CD4-positive, alpha-beta T cell treated with Interleukin-6 for 4 hours (primary cell): ENCODE results near the gene NNAT.
"Not testable (repeated sequence)": the region's sequence is repeated elsewhere in the genome, so short reads cannot be mapped to it uniquely, and the experiment has no call there.

Experiments
- DNase-seq: peaks from one replicate; pipeline ENCODE4 v3.0.0-alpha.2; 2020; ENCODE audit warnings: mixed read lengths

NNAT gene

DNA sequence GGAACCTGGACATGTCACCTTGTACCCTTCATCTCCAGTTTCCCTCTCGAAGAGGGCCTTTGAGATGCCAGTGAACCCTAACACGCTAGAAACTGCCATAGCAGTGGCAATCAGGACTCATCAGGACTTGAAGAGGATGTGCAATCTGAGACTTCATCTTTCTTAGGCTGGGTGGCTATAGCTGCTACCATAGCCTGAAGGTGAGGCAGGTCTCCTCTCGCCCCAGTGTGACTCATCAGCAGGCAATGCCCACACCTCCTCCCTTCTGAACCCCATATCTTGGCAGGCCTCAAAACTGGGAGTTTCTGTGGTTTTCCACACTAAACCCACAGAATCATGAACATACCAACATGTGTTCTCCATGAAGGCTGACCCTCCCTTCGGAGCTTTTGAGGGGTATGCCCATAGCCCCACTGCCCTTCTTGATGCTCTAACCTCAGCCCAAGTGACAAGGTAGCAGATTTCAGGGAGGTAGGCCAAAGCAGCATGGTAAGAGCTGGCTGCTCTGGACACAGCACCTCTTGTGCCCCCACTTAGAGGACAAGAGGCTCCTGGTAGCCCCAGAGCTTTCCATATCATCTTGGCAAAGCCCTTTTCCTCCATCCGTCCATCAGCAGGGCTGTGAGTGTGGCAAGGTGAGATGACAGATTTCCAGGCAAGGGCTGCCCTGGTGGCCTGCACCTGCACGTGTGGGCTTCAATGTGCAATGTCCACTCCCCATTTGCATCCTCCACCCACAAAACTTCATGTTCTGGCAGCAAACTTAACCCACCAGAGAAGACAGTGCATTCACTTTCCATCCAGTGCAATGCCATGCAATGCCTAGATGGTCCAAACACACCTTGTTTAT is 4.0 kb downstream of the NNAT start:
- DNase-seq, result peak; percentile 41

DNA sequence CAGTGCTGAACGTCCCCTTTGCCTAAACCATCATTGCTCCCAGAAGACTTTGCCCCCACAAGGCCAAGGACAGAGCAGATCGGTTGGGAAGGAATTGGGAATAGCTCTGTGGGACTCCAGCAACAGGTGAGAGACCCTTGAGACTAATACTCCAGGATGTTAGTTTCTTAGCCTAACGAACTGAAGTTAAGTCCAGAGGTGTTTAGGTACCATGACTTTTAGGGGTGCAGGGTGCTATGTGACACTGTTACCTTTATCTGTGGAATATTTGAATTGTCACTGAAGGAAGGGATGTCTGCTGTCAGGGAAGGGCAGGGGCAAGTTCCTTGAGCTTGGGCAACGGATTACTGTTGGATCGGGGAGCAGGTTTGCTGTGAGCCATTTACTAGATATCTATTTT is 4.8 kb downstream of the NNAT start:
- no peak for DNase-seq

DNA sequence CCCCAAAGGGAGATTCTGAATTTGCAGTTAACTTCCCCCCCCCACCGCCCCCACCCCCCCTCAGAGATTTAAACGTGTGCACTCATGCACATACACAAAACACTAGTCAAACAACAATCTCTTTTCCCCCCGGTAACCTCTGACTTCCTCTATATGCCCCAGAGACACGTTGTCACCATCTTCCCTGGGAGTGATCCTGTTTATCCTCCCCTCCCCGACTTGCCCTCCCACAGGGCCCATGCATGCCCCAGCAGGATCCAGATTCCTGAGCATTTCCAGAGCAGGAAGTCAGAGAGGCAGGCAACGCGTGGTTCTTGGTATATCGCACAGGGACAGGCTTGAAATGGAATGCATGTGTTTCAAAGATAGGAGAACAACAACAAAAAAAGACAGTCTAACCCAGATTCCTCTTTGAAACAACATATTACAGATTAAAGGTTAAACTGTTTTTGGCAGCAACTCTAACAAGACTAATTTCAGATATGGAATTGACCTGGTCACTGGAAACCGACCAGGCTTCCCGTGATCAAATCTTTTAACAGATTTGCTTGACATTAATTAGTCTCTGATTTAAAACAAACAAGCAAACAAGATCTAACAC is 5.3 kb downstream of the NNAT start:
- no peak for DNase-seq

DNA sequence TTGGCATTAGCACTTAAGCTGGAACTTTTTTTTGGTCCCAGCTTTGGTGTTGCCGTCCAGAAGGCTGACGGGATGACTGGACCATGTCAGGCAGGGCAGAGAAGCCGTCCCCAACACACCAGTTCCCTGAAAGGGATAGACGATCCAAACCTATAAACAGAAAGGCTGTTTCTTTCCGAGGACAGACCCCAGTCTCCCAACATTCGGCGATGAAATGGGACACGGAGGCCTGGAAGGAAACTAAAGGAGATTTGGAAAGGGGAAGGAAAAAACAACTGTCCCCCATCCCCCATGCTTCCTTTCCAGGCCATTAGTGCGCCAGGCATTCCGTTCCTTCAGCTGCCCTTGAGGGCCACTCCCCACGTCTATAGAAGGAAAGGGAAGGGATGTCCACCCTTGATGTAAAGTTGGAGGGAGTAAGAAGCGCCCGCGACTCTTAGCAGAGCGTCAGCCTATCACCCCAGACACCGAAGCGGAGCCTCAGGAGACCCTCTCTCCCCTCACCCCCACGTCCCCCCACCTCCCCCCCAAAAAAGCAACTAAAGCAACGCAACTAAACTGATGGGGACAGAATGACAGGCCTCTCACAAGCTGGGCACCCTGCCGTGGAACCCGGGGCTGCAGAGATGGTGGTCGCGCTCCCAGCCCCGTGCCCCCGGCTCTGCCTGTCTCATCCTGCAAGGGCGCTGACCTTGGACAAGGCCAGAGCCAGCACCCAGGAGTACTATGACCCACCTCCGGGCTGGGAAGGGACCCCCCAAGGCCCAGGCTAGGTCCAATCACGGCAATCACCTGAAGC is 6.0 kb downstream of the NNAT start:
- no peak for DNase-seq

DNA sequence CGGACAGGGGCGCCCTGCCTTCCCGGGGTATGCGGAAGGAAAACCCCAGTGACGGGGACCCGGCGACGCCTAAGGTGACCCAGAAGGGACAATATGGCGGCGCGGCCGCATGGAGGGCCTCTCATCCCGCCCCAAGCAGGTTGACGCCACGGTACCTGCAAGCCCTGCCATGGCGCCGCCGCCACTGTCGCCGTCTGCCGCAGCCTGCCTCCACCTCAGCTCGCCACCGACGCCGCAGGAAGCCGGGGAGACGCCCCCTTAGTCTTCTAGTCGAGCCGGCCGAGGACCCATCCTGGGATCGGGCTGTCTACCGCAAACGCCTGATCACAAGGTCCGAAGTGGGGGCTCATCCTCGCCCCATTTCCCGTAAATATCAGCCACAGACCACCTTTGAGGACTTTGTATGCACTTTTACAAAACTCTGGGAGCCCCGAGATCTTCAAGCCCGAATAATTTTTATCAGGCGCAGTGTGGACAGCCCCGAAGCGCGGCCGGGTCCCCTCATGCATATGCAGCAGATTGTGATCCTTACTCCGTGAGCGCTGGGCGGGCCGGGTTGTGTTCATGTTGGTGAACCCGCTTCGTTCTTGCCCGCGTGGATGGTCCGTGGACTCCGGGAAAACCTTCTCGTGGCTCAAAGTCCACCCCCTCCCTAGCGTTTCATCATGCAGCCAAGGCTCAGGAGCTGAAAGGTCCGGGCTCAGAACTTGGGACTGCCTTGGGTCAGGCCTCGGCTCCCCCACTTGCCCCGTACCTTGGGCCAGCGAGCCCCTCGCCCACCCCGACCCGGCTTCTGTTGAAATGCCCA is 6.8 kb downstream of the NNAT start, which contains the start of gene BLCAP:
TSS of gene BLCAP (minus strand) at position 239 of the 808 bp plus-strand sequence. CDS start 8,702 bp downstream, outside the sequence.
- DNase-seq, result peak; percentile 95

DNA sequence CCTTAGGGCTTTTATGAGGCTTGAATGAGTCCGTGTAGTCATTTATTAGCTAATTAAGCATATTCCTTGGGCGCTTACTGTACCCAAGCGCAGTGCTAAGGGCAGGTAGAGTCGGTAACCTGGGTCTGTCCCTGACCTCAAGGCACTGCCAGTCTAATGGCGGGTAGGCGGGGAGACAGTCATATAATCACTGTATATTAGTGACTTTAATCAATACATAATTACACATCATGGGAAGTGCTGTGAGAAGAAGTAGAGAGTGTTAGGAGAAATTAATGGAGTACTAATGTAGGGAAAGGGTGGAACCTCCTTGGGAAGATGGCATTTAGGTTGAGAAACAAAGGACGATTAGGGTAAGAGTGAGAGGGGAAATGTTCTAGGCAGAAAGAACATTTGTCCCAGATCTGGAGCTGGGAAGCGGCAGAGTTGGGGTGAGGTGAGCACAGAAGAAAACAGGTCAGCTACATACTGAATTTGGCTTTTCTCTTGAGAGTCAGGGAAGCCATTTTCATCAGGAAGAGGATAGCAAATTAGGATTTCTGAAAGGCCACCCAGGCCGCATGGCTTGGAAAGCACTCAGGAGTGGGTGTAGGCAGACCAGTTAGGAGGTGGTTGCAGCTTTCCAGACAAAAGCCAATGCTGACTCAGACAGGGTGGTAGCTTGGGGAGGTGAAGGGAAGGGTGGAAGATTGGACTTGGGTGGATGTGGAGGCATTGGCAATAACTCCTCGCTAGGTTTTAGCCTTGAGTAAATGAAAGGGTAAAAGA is 7.6 kb downstream of the NNAT start:
- DNase-seq, result no peak

DNA sequence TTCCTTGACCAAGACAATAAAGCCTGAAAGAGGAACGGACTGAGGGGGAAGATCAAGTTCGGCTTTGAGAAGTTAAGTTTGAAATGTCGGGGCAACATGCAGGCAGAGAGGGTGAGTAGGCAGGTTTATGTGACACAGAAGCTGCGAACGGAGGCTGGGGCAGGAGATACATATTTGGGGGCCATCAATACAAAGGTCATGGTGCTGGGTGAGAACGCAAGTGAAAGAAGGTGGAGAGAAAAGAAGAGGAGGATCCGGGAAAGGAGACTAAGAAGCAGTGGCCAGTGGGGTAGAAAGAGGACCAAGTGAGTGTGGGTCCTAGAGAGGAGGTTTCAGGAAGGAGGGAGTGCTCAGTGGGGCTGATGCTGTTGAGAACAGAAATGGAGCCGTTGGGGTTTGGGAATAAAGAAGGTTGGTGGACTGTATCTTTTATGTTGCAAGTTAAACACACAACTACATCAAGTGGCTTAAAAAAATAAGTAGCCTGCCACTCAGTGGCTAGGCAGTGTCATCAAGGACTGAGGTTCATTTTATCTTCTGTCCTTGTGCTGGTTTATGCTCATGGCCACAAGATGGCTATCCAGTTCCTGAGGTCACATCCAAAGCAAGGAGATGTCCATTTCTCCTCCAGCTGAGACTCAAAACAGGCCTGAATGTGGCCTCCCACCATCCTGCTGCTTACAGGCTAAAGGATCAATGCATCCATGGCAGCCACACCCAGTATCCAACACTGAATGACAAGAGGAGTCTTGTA is 8.3 kb downstream of the NNAT start:
- DNase-seq, result no peak

DNA sequence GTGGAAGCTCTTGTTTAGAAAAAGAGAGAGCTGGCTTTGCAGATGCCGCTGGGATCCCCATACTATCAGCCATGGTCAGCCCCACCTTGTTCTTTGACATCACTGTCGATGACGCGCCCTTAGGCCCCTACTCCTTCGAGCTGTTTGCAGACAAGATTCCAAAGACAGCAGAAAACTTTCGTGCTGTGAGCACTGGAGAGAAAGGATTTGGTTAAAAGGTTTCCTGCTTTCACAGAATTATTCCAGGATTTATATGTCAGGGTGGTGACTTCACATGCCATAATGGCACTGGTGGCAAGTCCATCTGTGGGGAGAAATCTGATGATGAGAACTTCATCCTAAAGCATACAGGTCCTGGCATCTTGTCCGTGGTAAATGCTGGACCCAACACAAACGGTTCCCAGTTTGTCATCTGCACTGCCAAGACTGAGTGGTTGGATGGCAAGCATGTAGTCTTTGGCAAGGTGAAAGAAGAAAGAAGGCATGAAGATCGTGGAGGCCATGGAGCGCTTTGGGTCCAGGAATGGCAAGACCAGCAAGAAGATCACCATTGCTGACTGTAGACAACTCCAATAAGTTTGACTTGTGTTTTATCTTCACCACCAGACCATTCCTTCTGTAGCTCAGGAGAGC is 9.0 kb downstream of the NNAT start:
- DNase-seq, result no peak

DNA sequence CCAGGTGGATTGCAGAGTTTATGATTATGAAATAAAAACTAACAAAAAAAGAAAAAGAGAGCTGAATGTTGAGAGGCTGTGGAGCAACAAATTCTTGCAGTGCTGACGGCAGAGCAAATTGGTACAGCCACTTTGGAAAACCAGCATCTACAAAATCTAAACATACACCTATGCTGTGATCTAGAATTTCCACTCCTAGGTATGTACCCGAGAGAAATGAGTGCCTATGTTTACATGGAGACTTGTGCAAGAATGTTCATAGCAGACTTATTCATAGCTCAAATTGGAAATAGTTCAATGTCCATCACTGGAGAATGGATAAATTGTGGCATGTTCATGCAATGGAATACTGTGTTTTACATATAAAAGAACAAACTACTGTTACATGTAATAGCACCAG is 9.6 kb downstream of the NNAT start:
- DNase-seq, result no peak

DNA sequence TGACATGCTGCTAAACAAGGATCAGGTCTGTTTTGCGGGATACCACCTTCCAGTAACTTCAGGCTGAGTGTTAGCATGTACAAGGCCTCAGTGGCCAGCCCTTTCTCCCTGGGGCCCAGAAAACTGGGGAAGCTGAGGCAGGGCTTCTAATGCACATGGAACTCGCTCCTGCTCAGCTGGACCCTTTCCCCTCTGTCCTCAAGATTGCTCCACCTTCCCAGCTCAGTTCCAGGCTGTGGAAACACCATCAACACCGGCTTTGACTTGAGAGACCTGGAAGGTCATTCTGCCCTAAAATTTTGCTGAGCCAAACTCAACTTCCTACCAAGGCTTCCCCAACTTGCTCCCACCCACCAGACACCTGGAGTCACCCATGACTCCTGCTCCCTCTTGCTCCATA is 10.8 kb downstream of the NNAT start:
- DNase-seq, result no peak

DNA sequence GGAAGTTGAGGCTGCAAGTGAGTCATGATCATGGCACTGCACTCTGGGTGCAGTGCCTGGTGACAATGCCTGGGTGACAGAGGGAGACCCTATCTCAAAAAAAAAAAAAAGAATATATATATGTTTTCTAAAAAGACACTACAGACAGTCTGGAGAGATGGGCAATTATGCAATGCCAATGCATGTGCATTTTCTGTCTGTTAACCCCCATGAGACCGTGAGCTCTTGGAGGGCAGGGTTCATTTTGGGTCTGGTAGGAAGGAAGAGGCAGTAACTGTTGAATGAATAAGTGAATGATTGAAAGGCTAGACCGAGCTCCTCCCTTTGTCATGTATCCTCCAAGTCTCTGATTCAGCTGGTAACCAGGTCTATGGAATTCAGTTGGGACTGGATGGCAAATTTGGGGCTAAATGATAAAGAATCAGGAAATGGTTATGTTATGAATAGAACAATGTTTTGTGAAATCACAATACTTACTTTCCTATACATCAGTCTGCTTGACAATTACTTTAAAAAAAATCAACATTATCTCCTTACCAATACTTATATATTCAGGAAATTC is 12.2 kb downstream of the NNAT start:
- no peak for DNase-seq

DNA sequence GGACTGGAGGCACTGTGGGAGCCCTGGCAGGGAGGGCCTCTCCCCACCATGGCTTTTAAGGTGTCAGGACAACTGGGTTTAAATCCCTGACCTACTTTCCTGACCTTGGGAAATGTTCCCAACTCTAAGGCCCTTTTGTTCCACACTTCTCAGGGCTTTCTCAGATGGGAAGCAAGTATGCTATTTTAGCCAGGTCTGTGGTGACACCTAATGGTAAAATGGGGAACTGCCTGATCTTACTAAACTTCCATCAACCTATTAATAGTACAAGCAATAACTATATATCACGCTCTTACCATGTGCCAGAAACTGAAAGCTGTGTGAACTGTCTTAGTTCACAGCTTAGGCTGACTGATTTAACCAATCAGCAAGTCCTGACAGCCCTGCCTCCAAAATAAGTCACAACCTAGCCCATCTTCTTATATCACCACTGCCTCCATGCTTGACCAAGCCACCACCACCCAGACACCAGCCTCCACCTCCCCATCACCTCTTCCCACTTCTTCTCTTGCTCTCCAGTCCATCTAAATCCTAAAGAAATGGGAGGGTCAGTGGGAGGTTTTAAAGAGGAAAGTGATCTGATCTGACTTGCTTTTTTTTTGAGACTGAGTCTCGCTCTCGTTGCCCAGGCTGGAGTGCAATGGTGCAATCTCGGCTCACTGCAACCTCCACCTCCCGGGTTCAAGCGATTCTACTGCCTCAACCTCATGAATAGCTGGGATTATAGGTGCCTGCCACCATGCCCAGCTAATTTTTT is 13.5 kb downstream of the NNAT start:
- peak; percentile 60 for DNase-seq

DNA sequence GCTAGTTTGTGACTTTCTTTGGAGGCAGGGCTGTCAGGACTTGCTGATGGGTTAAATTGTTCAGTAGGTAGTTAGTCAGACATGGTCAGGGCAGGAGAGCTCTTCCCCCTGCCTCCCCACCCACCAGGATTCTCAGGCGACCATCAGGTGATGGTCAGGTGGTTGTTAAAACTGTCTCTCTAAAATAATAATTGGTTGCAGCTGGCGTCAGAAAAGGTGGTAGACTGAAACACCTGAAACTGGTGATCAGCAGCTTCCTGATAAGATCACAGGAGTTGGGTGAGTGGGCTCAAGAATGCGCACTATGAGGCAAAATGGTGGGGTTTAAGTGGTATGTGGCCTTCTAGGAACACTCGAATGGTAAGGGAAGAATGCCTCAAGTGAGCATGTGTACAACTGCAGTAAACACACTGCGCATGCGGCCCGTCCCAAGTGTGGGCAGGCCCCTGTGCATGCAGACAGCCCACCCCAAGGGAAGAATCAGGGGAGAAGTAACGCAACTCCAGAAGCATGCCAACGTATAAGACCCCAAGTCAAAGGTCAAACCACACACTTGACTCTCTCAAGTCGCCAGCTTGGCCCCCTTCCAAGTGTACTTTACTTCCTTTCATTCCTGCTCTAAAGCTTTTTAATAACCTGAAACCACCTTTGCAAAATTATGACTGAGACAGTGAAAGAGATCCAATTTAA is 14.5 kb downstream of the NNAT start:
- DNase-seq, result no peak

DNA sequence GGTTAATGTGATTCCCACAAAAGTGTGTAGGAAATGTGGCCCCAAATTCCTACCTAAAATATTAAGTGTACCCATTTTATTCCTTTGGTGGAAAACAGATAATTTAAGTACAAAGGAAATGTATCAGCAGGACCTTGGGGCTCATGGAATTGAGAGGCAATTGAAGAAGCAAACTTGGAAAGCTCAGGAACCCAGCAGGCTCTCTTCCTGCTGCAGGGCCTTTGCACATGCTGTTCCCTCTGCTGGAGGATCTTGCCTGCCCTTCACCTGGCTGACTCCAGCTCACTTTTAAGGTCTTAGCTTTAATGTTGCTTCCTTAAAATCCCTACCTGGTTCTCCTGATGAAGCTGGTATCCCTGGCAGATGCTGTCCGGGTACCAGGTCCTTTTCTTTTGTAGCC is 16.5 kb downstream of the NNAT start:
- no peak for DNase-seq

DNA sequence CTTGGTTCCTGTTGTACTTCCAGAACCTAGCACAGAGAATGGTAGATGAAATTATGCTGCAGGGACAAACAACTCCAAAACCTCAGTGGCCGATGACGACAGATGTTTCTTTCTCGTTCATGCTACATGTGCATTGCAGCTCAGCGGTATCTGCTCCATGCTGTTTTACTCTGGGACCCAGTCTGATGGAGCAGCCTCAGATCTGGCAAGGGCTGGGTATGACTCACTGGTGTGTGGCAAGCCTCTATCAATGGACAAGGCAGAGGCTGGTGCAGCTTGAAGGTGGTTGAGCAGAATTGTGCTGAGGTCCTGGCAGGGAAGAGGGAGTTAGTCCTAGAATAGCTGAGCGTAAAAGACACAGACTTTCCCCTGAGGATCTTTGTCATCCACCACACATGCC is 17.0 kb downstream of the NNAT start:
- DNase-seq, result no peak

DNA sequence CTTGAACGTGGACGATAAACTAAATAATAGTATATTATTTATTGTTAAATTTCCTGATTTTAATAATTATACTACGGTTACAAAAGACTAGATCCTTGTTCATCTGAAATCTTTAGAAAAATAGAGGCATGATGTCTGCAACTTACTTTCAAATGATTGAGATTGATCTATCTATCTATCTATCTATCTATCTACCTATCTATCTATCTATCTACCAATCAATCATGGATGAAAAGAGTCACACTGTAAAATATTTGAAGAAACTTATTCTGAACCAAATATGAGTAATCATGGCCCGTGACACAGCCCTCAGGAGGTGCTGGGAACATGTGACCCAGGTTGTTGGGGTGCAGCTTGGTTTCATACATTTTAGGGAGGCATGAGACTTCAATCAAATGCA is 18.4 kb downstream of the NNAT start:
- DNase-seq, result no peak

DNA sequence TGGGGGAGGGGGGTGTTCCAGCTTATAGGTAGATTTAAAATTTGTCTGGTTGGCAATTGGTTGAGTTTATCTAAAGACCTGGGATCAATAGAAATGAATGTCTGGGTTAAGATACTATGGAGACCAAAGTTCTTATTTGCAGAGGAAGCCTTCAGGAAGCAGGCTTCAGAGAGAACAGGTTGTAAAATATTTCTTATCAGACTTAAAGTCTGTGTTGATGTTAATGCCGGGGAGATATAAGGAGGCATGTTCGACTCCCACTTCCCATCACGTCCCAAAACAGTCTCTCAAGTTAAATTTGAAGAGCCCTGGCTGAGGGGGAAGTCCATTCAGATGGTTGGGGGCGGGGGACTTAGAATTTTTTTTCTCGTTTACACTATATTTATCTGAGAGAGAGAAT is 19.0 kb downstream of the NNAT start:
- DNase-seq, result no peak

DNA sequence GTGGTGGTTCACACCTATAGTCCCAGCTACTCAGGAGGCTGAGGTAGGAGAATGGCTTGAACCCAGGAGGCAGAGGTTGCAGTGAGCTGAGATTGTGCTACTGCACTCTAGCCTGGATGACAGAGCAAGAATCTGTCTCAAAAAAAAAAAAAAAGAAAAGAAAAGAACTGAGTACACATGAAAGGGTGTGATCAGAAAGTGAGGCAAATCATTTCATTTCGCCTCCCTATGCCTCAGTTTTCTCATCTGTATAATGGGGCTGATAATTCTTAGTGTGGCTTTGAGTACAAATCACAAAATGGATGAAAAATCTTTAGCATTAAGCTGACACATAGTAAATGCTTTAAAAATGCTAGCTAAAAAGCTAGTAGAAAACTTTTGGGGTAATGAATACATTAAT is 19.8 kb downstream of the NNAT start:
- not testable (repeated sequence) for DNase-seq

DNA sequence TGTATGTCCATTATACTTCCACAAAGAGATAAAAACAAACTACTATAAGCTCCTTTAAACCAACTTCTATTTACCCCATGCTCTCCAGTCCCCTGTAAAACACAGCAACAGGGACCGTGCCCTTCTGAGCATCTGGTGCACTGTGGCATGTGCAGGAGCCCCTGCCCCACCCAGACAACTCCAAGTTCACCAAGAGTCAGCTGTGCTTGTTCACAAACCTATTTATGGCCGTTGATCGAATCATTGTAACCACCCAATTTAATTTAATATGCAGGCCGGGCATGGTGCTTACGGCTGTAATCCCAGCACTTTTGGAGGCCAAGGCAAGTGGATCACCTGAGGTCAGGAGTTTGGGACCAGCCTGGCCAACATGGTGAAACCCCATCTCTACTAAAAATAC is 20.3 kb downstream of the NNAT start:
- no peak for DNase-seq
